H9 (cell line): ENCODE data around the gene PIP4K2A. TPM values are rescaled to one million over a fixed set of nuclear protein-coding genes. Genes with fewer than 3 reads are reported as not detected.

Experiments used
- DNase-seq: peaks from one replicate; pipeline ENCODE4 v3.0.0-alpha.2; 2017
- H2AFZ ChIP-seq: one replicate; pipeline ENCODE4 v1.6.1; 2013; ENCODE audit warnings: mild to moderate bottlenecking, low read length, control low read depth, moderate library complexity
- H2AK5ac ChIP-seq: 2 replicates; pipeline ENCODE4 v1.6.1; 2013; ENCODE audit warnings: low read length, control low read depth, mixed read lengths; ENCODE audit not compliant: insufficient read length
- H2BK120ac ChIP-seq: one replicate; pipeline ENCODE4 v1.6.1; 2013; ENCODE audit warnings: low read depth, mild to moderate bottlenecking, low read length, control low read depth, inconsistent platforms; ENCODE audit not compliant: poor library complexity, severe bottlenecking
- H2BK12ac ChIP-seq: 2 replicates; pipeline ENCODE4 v1.6.1; 2013; ENCODE audit warnings: low read length, control low read depth, mixed read lengths, low read depth; ENCODE audit not compliant: insufficient read length
- H2BK15ac ChIP-seq: 2 replicates; pipeline ENCODE4 v1.6.1; 2013; ENCODE audit warnings: low read depth, low read length, control low read depth
- H2BK20ac ChIP-seq: one replicate; pipeline ENCODE4 v1.6.1; 2013; ENCODE audit warnings: low read depth, mild to moderate bottlenecking, low read length, control low read depth, inconsistent platforms; ENCODE audit not compliant: poor library complexity, severe bottlenecking
- H2BK5ac ChIP-seq: 2 replicates; pipeline ENCODE4 v1.6.1; 2013; ENCODE audit warnings: low read length, control low read depth, mixed read lengths; ENCODE audit not compliant: insufficient read length
- H3K14ac ChIP-seq: 2 replicates; pipeline ENCODE4 v1.6.1; 2013; ENCODE audit warnings: low read length, control low read depth; ENCODE audit not compliant: insufficient read depth
- H3K18ac ChIP-seq: 2 replicates; pipeline ENCODE4 v1.6.1; 2013; ENCODE audit warnings: low read depth, mild to moderate bottlenecking, mixed read lengths, low read length, control low read depth; ENCODE audit not compliant: insufficient read length
- H3K23ac ChIP-seq: 2 replicates; pipeline ENCODE4 v1.6.1; 2013; ENCODE audit warnings: low read length, control low read depth, mixed read lengths, low read depth; ENCODE audit not compliant: insufficient read length
- H3K23me2 ChIP-seq: 2 replicates; pipeline ENCODE4 v1.6.1; 2013; ENCODE audit warnings: low read depth, mild to moderate bottlenecking, mixed read lengths, low read length, control low read depth; ENCODE audit not compliant: insufficient read length, poor library complexity, severe bottlenecking
- H3K27ac ChIP-seq: 2 replicates; pipeline ENCODE4 v1.5.1; 2013; ENCODE audit warnings: low read length, control low read depth, mixed read lengths, low read depth; ENCODE audit not compliant: insufficient read length
- H3K27me3 ChIP-seq: 2 replicates; pipeline ENCODE4 v1.6.1; 2013; ENCODE audit warnings: low read length, control low read depth, inconsistent platforms; ENCODE audit not compliant: insufficient read depth
- H3K4ac ChIP-seq: 2 replicates; pipeline ENCODE4 v1.6.1; 2013; ENCODE audit warnings: low read depth, mild to moderate bottlenecking, control low read depth, inconsistent platforms, low read length, moderate library complexity
- H3K4me1 ChIP-seq: 2 replicates; pipeline ENCODE4 v1.6.1; 2013; ENCODE audit warnings: low read length, control low read depth, inconsistent platforms; ENCODE audit not compliant: insufficient read depth
- H3K4me2 ChIP-seq: 2 replicates; pipeline ENCODE4 v1.6.1; 2013; ENCODE audit warnings: low read length, control low read depth, mixed read lengths; ENCODE audit not compliant: insufficient read length, insufficient read depth
- H3K56ac ChIP-seq: 2 replicates; pipeline ENCODE4 v1.6.1; 2013; ENCODE audit warnings: low read depth, mild to moderate bottlenecking, mixed read lengths, low read length, control low read depth; ENCODE audit not compliant: insufficient read length
- H3K79me1 ChIP-seq: 2 replicates; pipeline ENCODE4 v1.6.1; 2013; ENCODE audit warnings: low read depth, mild to moderate bottlenecking, moderate library complexity, low read length, control low read depth, inconsistent platforms; ENCODE audit not compliant: insufficient read depth, poor library complexity, severe bottlenecking
- H3K79me2 ChIP-seq: 2 replicates; pipeline ENCODE4 v1.6.1; 2013; ENCODE audit warnings: low read length, control low read depth, inconsistent platforms; ENCODE audit not compliant: insufficient read depth
- H3K9ac ChIP-seq: 2 replicates; pipeline ENCODE4 v1.6.1; 2013; ENCODE audit warnings: low read length, control low read depth, mixed read lengths; ENCODE audit not compliant: insufficient read length; ENCODE audit errors: extremely low read depth
- H3K9me3 ChIP-seq: one replicate; pipeline ENCODE4 v1.6.1; 2013; ENCODE audit warnings: low read depth, low read length, inconsistent platforms; ENCODE audit not compliant: control insufficient read depth
- H3T11ph ChIP-seq: one replicate; pipeline ENCODE4 v1.6.1; 2013; ENCODE audit warnings: mild to moderate bottlenecking, low read length, control low read depth, inconsistent platforms
- H4K20me1 ChIP-seq: one replicate; pipeline ENCODE4 v1.6.1; 2013; ENCODE audit not compliant: control insufficient read depth, insufficient read length, insufficient read depth
- H4K5ac ChIP-seq: 2 replicates; pipeline ENCODE4 v1.6.1; 2013; ENCODE audit warnings: low read depth, mild to moderate bottlenecking, mixed read lengths, low read length, control low read depth; ENCODE audit not compliant: insufficient read length
- H4K8ac ChIP-seq: replicated peaks from 2 replicates; pipeline ENCODE4 v1.6.1; 2013; ENCODE audit warnings: low read length, control low read depth, mixed read lengths, low read depth; ENCODE audit not compliant: insufficient read length
- H4K91ac ChIP-seq: 2 replicates; pipeline ENCODE4 v1.6.1; 2013; ENCODE audit warnings: low read depth, mild to moderate bottlenecking, moderate library complexity, mixed read lengths, low read length, control low read depth; ENCODE audit not compliant: insufficient read length
- H3K27ac Mint-ChIP-seq, 3 experiments: 2 replicates in 2 of 3; 3 replicates in 1 of 3; pipeline ENCODE4 v1.8.0; 2020 to 2021; ENCODE audit warnings: mixed read lengths in 3 of 3, mild to moderate bottlenecking in 1 of 3, moderate library complexity in 1 of 3
- H3K27me3 Mint-ChIP-seq: 2 replicates; pipeline ENCODE4 v1.8.0; 2021; ENCODE audit warnings: low read depth, mild to moderate bottlenecking, moderate library complexity, mixed read lengths
- H3K36me3 Mint-ChIP-seq, 3 experiments: 2 replicates in 2 of 3; 3 replicates in 1 of 3; pipeline ENCODE4 v1.8.0; 2020 to 2021; ENCODE audit warnings: low read depth in 3 of 3, mixed read lengths in 3 of 3; ENCODE audit not compliant: insufficient read depth in 1 of 3
- H3K4me1 Mint-ChIP-seq, 2 experiments: 2 replicates each; pipeline ENCODE4 v1.8.0; 2020; ENCODE audit warnings: mixed read lengths in 2 of 2
- H3K4me3 Mint-ChIP-seq, 2 experiments: 2 replicates in 1 of 2; 3 replicates in 1 of 2; pipeline ENCODE4 v1.8.0; 2020 to 2021; ENCODE audit warnings: mild to moderate bottlenecking in 2 of 2, mixed read lengths in 2 of 2, moderate library complexity in 1 of 2
- H3K9me3 Mint-ChIP-seq, 2 experiments: 2 replicates in 1 of 2; 3 replicates in 1 of 2; pipeline ENCODE4 v1.8.0; 2020; ENCODE audit warnings: mild to moderate bottlenecking in 2 of 2, mixed read lengths in 2 of 2, moderate library complexity in 1 of 2
- WGBS: extraction: QIAGEN DNeasy Blood & Tissue Kit; methylation state at CpG from one replicate; pipeline ENCODE4 v1.1.7; 2013; ENCODE audit warnings: missing lambda C conversion rate, low lambda C conversion rate, mixed read lengths; ENCODE audit not compliant: insufficient read length; ENCODE audit errors: extremely low coverage; 5-methylcytosine and 5-hydroxymethylcytosine counted together
- total RNA-seq: library from RNA; stranded (reverse); gene quantifications from 2 replicates; pipeline ENCODE4 v1.2.1, GENCODE V29; 2021
- TF ChIP-seq, protein P1 (sequence below): fragments of 200-600 bp; sonication (generic); conservative IDR thresholded peaks from 3 replicates; pipeline ENCODE4 v1.8.0; 2021; ENCODE audit warnings: antibody characterized with exemption, mild to moderate bottlenecking

PIP4K2A gene
- total RNA-seq, 1 experiment from 2014 or later: 33.6 TPM

DNA sequence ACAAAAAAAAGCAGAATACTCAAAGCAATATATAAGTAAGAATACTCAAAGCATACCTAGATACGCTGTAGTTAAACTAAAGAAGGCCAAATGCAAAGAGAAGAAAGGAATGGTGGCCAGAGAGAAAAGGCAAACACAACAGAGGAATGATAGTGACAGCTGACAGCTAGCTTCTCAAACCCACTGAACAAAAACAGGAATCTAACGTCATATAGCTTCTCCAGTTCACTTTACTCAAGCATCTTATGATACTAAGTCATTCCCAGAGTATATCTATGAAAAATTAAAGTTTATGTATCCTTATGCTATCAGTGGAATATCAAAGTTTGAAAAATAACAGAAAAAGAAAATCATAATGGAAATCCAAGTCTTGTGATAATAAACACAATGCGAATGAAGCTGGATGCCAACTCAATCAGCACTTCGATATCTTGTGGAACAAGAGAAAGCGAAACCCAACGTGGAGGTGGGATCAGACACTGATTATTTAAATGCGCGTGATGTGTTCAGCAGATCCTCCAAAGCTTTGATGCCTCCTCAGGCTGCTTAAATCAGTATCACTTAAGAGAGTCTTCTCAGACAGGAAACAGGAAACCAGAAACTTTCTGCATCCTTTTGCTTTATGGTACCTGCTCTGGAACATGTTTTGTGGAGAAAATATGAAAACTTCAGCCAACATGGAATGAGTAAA is 102.8 kb downstream of the PIP4K2A start:
- TF ChIP-seq, protein P1, sequence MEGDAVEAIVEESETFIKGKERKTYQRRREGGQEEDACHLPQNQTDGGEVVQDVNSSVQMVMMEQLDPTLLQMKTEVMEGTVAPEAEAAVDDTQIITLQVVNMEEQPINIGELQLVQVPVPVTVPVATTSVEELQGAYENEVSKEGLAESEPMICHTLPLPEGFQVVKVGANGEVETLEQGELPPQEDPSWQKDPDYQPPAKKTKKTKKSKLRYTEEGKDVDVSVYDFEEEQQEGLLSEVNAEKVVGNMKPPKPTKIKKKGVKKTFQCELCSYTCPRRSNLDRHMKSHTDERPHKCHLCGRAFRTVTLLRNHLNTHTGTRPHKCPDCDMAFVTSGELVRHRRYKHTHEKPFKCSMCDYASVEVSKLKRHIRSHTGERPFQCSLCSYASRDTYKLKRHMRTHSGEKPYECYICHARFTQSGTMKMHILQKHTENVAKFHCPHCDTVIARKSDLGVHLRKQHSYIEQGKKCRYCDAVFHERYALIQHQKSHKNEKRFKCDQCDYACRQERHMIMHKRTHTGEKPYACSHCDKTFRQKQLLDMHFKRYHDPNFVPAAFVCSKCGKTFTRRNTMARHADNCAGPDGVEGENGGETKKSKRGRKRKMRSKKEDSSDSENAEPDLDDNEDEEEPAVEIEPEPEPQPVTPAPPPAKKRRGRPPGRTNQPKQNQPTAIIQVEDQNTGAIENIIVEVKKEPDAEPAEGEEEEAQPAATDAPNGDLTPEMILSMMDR: no peak
- Histone ChIP-seq H3K23me2 (no peaks in the 10 kb centered on the region), H2BK15ac (no peak overlapping the region), H2BK120ac (no peak overlapping the region), H3K79me2 (peaks cover 1% of the 10 kb centered on the region; the same call in 1 of the 2 replicates), H3K18ac (no peak overlapping the region), H3K14ac (no peak overlapping the region), H3K79me1 (no peaks in the 10 kb centered on the region), H4K5ac (no peak overlapping the region), H3K9me3 (no peaks in the 10 kb centered on the region), H3T11ph (no peak overlapping the region), H3K9ac (no peak overlapping the region), H2AFZ (no peak overlapping the region), H3K23ac (no peak overlapping the region), H4K20me1 (no peaks in the 10 kb centered on the region), H2BK20ac (no peak overlapping the region), H2AK5ac (no peak overlapping the region), H2BK5ac (no peak overlapping the region), H2BK12ac (no peak overlapping the region), H4K91ac (no peak overlapping the region), H3K4me1 (peaks cover 16% of the 10 kb centered on the region), H3K4me2 (no peak overlapping the region), H3K27ac (no peak overlapping the region), H4K8ac (no peak overlapping the region), H3K4ac (no peak overlapping the region), H3K27me3 (peaks cover 1% of the 10 kb centered on the region; the same call in 1 of the 2 replicates), H3K56ac (no peak overlapping the region)
- H3K36me3 Mint-ChIP-seq: peaks cover 29 to 53% (median 42%) of the 10 kb centered on the region in 3 experiments
- DNase-seq: no peak
- H3K4me3 Mint-ChIP-seq: no peak overlapping the region
- no peak overlapping the region for H3K27ac Mint-ChIP-seq
- peaks cover 6 to 13% of the 10 kb centered on the region in 2 experiments; a peak in 2 of 5 replicates for H3K9me3 Mint-ChIP-seq
- no peaks in the 10 kb centered on the region; the same call in 1 of the 2 replicates for H3K27me3 Mint-ChIP-seq
- no CpG with 5 or more reads among the region's 8 CpGs for WGBS
- peaks cover 57% of the 10 kb centered on the region in 2 experiments for H3K4me1 Mint-ChIP-seq
